Left ventricle myocardium inferior (tissue), 1 donor: ENCODE measurements around the gene TRIP10. TPM values are rescaled to one million over a fixed set of nuclear protein-coding genes. Genes with fewer than 3 reads are reported as not detected.

Experiments used
- DNase-seq: peaks from one replicate; pipeline ENCODE4 v3.0.0-alpha.2; 2020
- H3K27ac ChIP-seq: fragments of 200-600 bp; replicated peaks from 2 replicates; pipeline ENCODE4 v1.8.0; 2021
- H3K27me3 ChIP-seq: fragments of 200-600 bp; 2 replicates; pipeline ENCODE4 v1.8.0; 2021; ENCODE audit warnings: low read depth
- H3K36me3 ChIP-seq: fragments of 200-600 bp; 2 replicates; pipeline ENCODE4 v1.8.0; 2021
- H3K4me1 ChIP-seq: fragments of 200-600 bp; 2 replicates; pipeline ENCODE4 v1.8.0; 2021
- H3K4me3 ChIP-seq: fragments of 200-600 bp; 2 replicates; pipeline ENCODE4 v1.8.0; 2021; ENCODE audit warnings: mild to moderate bottlenecking, moderate library complexity
- H3K9me3 ChIP-seq: fragments of 200-600 bp; replicated peaks from 2 replicates; pipeline ENCODE4 v1.8.0; 2021
- intact Hi-C: fragments of 100-400 bp; cut with micrococcal nuclease; formaldehyde crosslinking; loops from one replicate; pipeline ENCODE4 v1.11.0; 2022
- total RNA-seq: library from RNA; stranded (reverse); fragmentation: NEBNext Ultra II Directional; extraction: Animal tissue kit (Norgen Biotek cat#: 25700); gene quantifications from one replicate; pipeline ENCODE4 v1.2.1, GENCODE V29; 2021
- TF ChIP-seq, protein P1 (sequence below): fragments of 200-600 bp; IDR thresholded peaks from 2 replicates; pipeline ENCODE4 v1.8.0; 2021; ENCODE audit warnings: antibody characterized with exemption, mild to moderate bottlenecking, borderline replicate concordance
- donor health status: DM: no; HTN: yes; CAD: no; lungs with severe emphysema.

TRIP10 gene
- total RNA-seq, 1 donor from 2014 or later = 133 TPM

DNA sequence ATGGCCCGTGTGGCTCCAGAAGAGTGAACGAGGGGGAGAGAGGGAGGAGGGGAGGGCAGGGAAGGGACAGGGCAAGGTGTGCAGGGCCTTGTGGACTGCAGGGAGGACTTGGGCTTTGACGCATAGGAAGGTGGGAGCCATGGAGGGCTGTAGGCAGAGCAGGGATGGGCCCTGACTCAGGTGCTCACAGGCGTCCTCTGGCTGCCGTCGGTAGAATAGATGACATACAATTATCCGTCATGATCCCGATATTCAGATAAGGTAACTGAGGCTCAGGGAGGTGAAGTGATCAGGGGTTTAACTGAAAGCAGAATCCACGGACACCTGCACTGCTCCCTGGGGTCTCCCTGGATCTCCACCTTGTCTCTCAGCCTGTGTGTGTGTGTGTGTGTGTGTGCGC, 22.4 kb upstream of the TRIP10 start:
- TF ChIP-seq, protein P1, sequence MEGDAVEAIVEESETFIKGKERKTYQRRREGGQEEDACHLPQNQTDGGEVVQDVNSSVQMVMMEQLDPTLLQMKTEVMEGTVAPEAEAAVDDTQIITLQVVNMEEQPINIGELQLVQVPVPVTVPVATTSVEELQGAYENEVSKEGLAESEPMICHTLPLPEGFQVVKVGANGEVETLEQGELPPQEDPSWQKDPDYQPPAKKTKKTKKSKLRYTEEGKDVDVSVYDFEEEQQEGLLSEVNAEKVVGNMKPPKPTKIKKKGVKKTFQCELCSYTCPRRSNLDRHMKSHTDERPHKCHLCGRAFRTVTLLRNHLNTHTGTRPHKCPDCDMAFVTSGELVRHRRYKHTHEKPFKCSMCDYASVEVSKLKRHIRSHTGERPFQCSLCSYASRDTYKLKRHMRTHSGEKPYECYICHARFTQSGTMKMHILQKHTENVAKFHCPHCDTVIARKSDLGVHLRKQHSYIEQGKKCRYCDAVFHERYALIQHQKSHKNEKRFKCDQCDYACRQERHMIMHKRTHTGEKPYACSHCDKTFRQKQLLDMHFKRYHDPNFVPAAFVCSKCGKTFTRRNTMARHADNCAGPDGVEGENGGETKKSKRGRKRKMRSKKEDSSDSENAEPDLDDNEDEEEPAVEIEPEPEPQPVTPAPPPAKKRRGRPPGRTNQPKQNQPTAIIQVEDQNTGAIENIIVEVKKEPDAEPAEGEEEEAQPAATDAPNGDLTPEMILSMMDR = no peak
- DNase-seq = no peak
- intact Hi-C loops = no loop called here

DNA sequence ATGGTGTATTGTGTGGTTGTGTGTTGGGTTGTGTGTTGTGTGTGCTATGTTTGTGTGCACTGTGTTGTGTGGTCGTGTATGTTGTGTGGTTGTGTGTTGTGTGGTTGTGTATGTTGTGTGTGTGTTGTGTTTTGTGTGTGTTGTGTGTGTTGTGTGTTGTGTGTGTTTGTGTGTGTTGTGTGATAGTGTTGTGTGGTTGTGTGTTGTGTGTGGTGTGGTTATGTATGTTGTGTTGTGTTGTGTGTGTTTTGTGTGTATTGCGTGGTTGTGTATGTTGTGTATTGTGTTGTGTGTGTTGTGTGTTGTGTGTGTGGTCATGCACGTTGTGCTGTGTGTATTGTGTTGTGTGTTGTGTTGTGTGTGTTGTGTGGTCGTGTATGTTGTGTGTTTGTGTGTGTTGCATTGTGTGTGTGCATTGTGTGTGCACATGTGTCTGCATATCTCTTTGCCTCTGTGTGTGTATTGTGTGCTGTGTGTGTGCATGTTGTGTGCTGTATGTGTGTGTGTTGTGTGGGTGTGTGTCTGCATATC, 22.0 kb upstream of the TRIP10 start:
- Histone ChIP-seq H3K27me3 (peaks cover 64% of the 10 kb centered on the region), H3K4me1 (no peaks in the 10 kb centered on the region), H3K9me3 (no peaks in the 10 kb centered on the region), H3K4me3 (no peak overlapping the region), H3K27ac (no peak overlapping the region), H3K36me3 (no peaks in the 10 kb centered on the region)
- DNase-seq = no peak
- intact Hi-C loops = no loop called here
- TF ChIP-seq, protein P1 = no peak

More for the DNA sequence above, 22.4 kb upstream of the TRIP10 start:
- Histone ChIP-seq H3K27me3 (peaks cover 65% of the 10 kb centered on the region), H3K4me3 (no peak overlapping the region), H3K4me1 (no peaks in the 10 kb centered on the region), H3K9me3 (no peaks in the 10 kb centered on the region), H3K36me3 (no peaks in the 10 kb centered on the region), H3K27ac (no peak overlapping the region)

DNA sequence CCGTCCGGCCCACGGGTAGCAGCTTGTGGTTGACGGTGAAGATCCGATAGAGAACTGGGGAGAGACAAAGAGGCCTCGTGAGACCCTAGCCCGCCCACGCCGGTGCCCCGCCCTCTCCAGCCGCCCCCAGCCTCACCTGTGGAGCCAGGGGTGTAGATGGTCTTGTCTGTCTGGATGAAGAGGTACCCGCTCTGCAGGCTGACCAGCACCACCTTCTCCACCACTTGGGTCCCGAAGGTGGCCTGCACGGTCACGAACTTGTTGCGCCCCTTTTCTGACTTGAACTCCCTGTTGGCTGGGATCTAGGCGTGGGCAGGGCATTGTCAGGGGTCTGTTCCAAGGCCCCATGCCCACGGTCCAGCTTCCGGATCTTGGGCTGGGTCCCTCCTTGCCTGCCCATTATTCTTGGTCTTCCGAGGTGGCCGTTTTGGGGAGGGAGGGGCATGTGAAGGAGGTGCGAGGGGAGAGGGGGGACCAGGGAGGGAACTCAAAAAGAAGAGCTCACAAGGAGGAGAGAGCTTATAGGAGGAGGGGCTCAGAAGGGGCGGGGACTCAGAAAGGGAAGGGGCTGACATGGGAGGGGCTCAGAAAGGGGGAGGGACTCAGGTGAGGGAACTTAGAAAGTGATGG, 21.3 kb upstream of the TRIP10 start:
- Histone ChIP-seq H3K36me3 (no peaks in the 10 kb centered on the region), H3K27me3 (peaks cover 64% of the 10 kb centered on the region), H3K9me3 (no peaks in the 10 kb centered on the region), H3K27ac (no peak overlapping the region), H3K4me3 (peak overlapping the region; percentile 9), H3K4me1 (no peaks in the 10 kb centered on the region)
- TF ChIP-seq, protein P1 = no peak
- intact Hi-C loops = no loop called here
- no peak for DNase-seq

DNA sequence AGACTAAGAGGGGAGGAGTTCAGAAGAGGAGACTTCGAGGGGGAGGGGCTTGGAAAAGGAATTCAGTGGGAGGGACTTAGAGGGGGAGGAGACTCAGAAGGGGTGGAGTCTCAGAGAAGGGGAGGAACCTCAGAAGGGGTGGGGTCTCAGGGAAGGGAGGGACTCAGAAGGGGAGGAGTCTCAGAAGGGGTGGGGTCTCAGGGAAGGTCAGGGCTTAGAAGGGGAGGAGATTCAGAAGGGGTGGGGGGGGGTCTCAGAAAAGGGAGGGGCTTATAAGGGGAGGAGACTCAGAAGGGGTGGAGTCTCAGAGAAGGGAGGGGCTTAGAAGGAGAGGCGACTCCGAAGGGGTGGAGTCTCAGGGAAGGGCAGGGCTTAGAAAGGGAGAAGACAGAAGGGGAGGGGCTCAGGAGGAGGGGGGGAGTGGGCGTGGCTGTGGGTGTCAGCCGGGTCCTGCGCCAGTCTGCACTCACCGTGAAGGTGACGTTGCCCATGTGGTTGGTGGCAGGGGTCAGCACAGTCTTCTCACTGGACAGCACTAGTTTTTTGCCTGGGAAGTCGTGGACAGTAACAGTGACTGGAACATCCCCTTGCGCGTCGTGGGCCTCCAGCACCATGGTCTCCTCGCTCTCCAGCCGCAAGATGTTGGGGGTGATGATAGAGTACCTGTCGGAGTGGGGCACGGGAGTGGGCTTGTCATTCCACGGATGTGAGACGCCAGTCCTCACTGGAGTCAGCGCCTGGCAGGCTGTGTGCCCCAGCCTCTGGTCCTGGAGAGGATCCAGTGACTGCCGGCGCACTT, 20.5 kb upstream of the TRIP10 start:
- intact Hi-C loops = no loop called here
- no peaks in the 10 kb centered on the region for H3K4me1 ChIP-seq

DNA sequence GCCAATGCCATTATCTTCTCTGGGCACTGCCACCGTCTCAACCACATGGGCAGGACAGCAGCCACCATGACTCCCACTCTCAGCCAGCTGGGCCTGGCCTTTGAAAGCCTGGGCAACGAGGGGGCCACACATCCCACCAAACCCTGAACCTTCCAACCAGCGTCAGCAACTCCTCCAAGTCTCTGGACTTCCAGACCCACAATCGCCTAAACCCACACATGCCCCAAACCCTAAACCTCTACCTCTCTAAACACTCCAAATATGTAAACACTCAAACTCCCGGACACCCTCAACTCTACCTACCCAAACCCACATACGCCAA, 20.0 kb upstream of the TRIP10 start:
- TF ChIP-seq, protein P1 = no peak
- intact Hi-C loops = no loop called here
- H3K36me3 ChIP-seq = no peaks in the 10 kb centered on the region
- H3K4me3 ChIP-seq = peak overlapping the region; percentile 58
- peak overlapping the region; percentile 61 for H3K27ac ChIP-seq
- DNase-seq = no peak
- H3K9me3 ChIP-seq = no peaks in the 10 kb centered on the region
- H3K4me1 ChIP-seq = no peaks in the 10 kb centered on the region
- H3K27me3 ChIP-seq = peaks cover 70% of the 10 kb centered on the region

More for the DNA sequence above, 20.5 kb upstream of the TRIP10 start:
- Histone ChIP-seq H3K27ac (peak overlapping the region; percentile 8), H3K9me3 (no peaks in the 10 kb centered on the region), H3K27me3 (peaks cover 70% of the 10 kb centered on the region), H3K4me3 (peak overlapping the region; percentile 58), H3K36me3 (no peaks in the 10 kb centered on the region)
- DNase-seq = no peak
- TF ChIP-seq, protein P1 = no peak
